ENCODE measurements around the gene CP. TPM values are rescaled to one million over a fixed set of nuclear protein-coding genes. Genes with fewer than 3 reads are reported as not detected.
"Not testable (repeated sequence)": the region's sequence is repeated elsewhere in the genome, so short reads cannot be mapped to it uniquely, and the experiment has no call there.

CP gene
- total RNA-seq, 2 experiments from 2014 or later, result not detected

DNA sequence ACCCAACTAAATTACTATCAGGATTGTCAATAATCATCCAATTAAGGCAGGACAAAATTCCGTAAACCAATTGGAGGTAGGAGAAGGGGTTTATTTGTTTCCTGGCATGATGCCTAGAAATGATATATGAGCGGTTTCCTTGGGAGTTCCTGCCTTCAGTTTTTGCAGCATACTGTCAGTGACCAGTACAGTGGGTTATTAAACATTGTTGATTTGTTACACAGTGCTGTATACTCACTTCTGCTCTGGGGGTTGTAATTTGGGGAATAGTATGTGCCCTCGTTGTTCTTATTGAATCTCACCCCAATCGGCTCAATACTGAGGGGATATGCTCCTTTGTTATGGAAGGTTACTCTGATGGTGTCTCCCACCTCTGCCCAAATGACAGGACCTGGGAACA is 22.2 kb downstream of the CP start:
- H3K4me1 ChIP-seq (ENCODE audit: insufficient read depth, low read length, poor library complexity, severe bottlenecking), result peaks cover 13% of the 10 kb centered on the region
- H3K36me3 ChIP-seq (ENCODE audit: insufficient read depth, low read length), result no peaks in the 10 kb centered on the region
- TF ChIP-seq EZH2phosphoT487 (IDR thresholded peaks at IDR 0.05; ENCODE audit: borderline replicate concordance, low read depth, low read length), result no peak
- TF ChIP-seq, protein P1, sequence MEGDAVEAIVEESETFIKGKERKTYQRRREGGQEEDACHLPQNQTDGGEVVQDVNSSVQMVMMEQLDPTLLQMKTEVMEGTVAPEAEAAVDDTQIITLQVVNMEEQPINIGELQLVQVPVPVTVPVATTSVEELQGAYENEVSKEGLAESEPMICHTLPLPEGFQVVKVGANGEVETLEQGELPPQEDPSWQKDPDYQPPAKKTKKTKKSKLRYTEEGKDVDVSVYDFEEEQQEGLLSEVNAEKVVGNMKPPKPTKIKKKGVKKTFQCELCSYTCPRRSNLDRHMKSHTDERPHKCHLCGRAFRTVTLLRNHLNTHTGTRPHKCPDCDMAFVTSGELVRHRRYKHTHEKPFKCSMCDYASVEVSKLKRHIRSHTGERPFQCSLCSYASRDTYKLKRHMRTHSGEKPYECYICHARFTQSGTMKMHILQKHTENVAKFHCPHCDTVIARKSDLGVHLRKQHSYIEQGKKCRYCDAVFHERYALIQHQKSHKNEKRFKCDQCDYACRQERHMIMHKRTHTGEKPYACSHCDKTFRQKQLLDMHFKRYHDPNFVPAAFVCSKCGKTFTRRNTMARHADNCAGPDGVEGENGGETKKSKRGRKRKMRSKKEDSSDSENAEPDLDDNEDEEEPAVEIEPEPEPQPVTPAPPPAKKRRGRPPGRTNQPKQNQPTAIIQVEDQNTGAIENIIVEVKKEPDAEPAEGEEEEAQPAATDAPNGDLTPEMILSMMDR (conservative IDR thresholded peaks at IDR 0.05; ENCODE audit: low read length), result no peak
- intact Hi-C loops (cut with micrococcal nuclease; ENCODE audit: unreplicated experiment), result no loop called here
- ChIA-PET POLR2A (no interaction called here), CTCF (ENCODE audit: unreplicated experiment) (no interaction called here)
- no peaks in the 10 kb centered on the region for H3K79me2 ChIP-seq (ENCODE audit: insufficient read depth, low read depth, low read length)
- DNase-seq (ENCODE audit: low spot score), result no peak
- no peaks in the 10 kb centered on the region for H3K9me2 ChIP-seq (ENCODE audit: insufficient read depth, low read length)
- no TSS peak for BruUV-seq (replicated peaks)
- H4K20me1 ChIP-seq (ENCODE audit: insufficient read depth, low read length), result no peaks in the 10 kb centered on the region
- no peak overlapping the region for H2AFZ ChIP-seq (ENCODE audit: low read length)
- H3K27ac ChIP-seq (ENCODE audit: low read depth, low read length, poor library complexity, severe bottlenecking), result no peak overlapping the region
- no peaks in the 10 kb centered on the region for H3K9me3 ChIP-seq (ENCODE audit: low read length)
- H3K4me2 ChIP-seq (ENCODE audit: low read length), result no peak overlapping the region
- H3K4me3 ChIP-seq (ENCODE audit: low read depth, low read length, poor library complexity, severe bottlenecking), result no peak overlapping the region

DNA sequence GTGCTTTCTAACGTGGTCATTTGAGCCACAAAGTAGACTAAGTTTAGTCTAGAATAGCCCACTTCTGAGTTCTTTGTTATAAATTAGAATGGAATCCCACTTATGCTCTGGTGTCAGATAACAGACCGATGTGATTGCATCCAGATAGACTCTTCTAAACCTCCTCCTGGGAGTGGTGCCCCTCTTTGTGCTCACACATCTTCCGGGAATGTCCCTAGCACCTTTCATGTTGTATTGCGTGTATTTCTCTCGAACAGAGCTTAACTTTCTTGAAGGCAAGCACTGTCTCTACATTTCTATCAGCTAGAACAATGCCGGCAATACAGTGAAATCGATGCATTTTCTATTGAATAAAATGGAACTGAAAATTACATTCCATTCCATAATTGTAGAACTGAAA is 23.0 kb downstream of the CP start:
- DNase-seq (ENCODE audit: low spot score), result no peak
- ChIA-PET POLR2A (no interaction called here), CTCF (ENCODE audit: unreplicated experiment) (no interaction called here)
- no peak overlapping the region for H3K27ac ChIP-seq (ENCODE audit: low read depth, low read length, poor library complexity, severe bottlenecking)
- H3K4me1 ChIP-seq (ENCODE audit: insufficient read depth, low read length, poor library complexity, severe bottlenecking), result peaks cover 4% of the 10 kb centered on the region
- no peaks in the 10 kb centered on the region for H3K9me2 ChIP-seq (ENCODE audit: insufficient read depth, low read length)
- no peak for TF ChIP-seq EZH2phosphoT487 (IDR thresholded peaks at IDR 0.05; ENCODE audit: borderline replicate concordance, low read depth, low read length)
- TF ChIP-seq, protein P1 (conservative IDR thresholded peaks at IDR 0.05; ENCODE audit: low read length), result no peak
- H4K20me1 ChIP-seq (ENCODE audit: insufficient read depth, low read length), result no peaks in the 10 kb centered on the region
- intact Hi-C loops (cut with micrococcal nuclease; ENCODE audit: unreplicated experiment), result no loop called here
- H3K4me2 ChIP-seq (ENCODE audit: low read length), result no peak overlapping the region
- no peak overlapping the region for H2AFZ ChIP-seq (ENCODE audit: low read length)
- H3K9me3 ChIP-seq (ENCODE audit: low read length), result no peaks in the 10 kb centered on the region
- H3K36me3 ChIP-seq (ENCODE audit: insufficient read depth, low read length), result no peaks in the 10 kb centered on the region
- BruUV-seq (replicated peaks), result no TSS peak
- no peak overlapping the region for H3K4me3 ChIP-seq (ENCODE audit: low read depth, low read length, poor library complexity, severe bottlenecking)
- no peaks in the 10 kb centered on the region for H3K79me2 ChIP-seq (ENCODE audit: insufficient read depth, low read depth, low read length)

DNA sequence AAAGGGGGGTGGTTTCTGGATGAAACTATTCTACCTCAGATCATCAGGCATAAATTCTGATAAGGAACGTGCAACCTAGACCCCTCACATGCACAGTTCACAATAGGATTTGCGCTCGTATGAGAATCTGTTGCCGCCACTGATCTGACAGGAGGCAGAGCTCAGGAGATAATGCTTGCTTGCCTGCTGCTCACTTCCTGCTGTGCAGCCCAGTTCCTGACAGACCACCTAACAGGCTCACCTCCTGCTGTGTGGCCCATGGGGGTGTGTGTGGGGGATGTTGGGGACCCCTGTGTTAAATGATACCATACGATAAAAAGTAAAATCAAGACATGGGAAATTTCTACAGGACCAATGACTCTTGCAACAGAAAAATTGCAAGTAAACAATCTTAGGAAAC is 24.0 kb downstream of the CP start:
- DNase-seq (ENCODE audit: low spot score), result no peak
- H4K20me1 ChIP-seq (ENCODE audit: insufficient read depth, low read length), result no peaks in the 10 kb centered on the region
- BruUV-seq (replicated peaks), result no TSS peak
- no peaks in the 10 kb centered on the region for H3K9me3 ChIP-seq (ENCODE audit: low read length)
- no peaks in the 10 kb centered on the region for H3K9me2 ChIP-seq (ENCODE audit: insufficient read depth, low read length)
- H3K27ac ChIP-seq (ENCODE audit: low read depth, low read length, poor library complexity, severe bottlenecking), result no peak overlapping the region
- no peaks in the 10 kb centered on the region for H3K36me3 ChIP-seq (ENCODE audit: insufficient read depth, low read length)
- H3K79me2 ChIP-seq (ENCODE audit: insufficient read depth, low read depth, low read length), result no peaks in the 10 kb centered on the region
- intact Hi-C loops (cut with micrococcal nuclease; ENCODE audit: unreplicated experiment), result no loop called here
- no peak overlapping the region for H3K4me3 ChIP-seq (ENCODE audit: low read depth, low read length, poor library complexity, severe bottlenecking)
- no peaks in the 10 kb centered on the region for H3K4me1 ChIP-seq (ENCODE audit: insufficient read depth, low read length, poor library complexity, severe bottlenecking)
- no peak overlapping the region for H3K4me2 ChIP-seq (ENCODE audit: low read length)
- no peak overlapping the region for H2AFZ ChIP-seq (ENCODE audit: low read length)
- ChIA-PET POLR2A (interaction anchor here (0.5 kb wide), 1 partner anchor 9 kb away, joined by 3 read pairs; no protein-coding TSS in a partner anchor), CTCF (ENCODE audit: unreplicated experiment) (no interaction called here)
- no peak for TF ChIP-seq EZH2phosphoT487 (IDR thresholded peaks at IDR 0.05; ENCODE audit: borderline replicate concordance, low read depth, low read length)
- TF ChIP-seq, protein P1 (conservative IDR thresholded peaks at IDR 0.05; ENCODE audit: low read length), result no peak

DNA sequence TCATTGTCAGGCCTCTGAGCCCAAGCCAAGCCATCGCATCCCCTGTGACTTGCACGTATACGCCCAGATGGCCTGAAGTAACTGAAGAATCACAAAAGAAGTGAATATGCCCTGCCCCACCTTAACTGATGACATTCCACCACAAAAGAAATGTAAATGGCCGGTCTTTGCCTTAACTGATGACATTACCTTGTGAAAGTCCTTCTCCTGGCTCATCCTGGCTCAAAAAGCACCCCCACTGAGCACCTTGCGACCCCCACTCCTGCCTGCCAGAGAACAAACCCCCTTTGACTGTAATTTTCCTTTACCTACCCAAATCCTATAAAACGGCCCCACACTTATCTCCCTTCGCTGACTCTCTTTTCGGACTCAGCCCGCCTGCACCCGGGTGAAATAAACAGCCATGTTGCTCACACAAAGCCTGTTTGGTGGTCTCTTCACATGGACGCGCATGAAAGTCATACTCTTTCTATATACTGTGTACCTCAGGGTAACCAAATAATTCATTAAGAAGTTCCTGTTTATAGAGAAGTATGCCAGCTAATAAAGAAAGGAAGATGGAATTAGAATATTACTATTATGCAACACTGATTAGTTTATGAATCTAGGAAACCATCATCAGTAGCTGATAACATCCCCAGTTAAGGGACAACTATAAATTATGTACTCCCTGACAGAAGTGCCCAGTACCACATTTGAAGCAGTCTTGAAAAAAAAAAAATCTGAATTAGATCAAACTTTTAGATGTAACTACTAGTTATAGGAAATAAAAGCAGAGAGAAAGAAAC is 24.6 kb downstream of the CP start:
- H3K4me3 ChIP-seq (ENCODE audit: low read depth, low read length, poor library complexity, severe bottlenecking); intact Hi-C loops (cut with micrococcal nuclease; ENCODE audit: unreplicated experiment); H3K9me3 ChIP-seq (ENCODE audit: low read length); H3K4me1 ChIP-seq (ENCODE audit: insufficient read depth, low read length, poor library complexity, severe bottlenecking); H2AFZ ChIP-seq (ENCODE audit: low read length); H3K4me2 ChIP-seq (ENCODE audit: low read length); CTCF ChIA-PET (ENCODE audit: unreplicated experiment); H3K27ac ChIP-seq (ENCODE audit: low read depth, low read length, poor library complexity, severe bottlenecking); H3K36me3 ChIP-seq (ENCODE audit: insufficient read depth, low read length); DNase-seq (ENCODE audit: low spot score); H3K9me2 ChIP-seq (ENCODE audit: insufficient read depth, low read length); BruUV-seq (replicated peaks); H4K20me1 ChIP-seq (ENCODE audit: insufficient read depth, low read length); H3K79me2 ChIP-seq (ENCODE audit: insufficient read depth, low read depth, low read length): not testable (repeated sequence)
- POLR2A ChIA-PET, result interaction anchor here (0.5 kb wide), 1 partner anchor 8 kb away, joined by 3 read pairs; no protein-coding TSS in a partner anchor
